Activated CD4-positive, CD25-positive, alpha-beta regulatory T cell (primary cell): ENCODE data around the gene RNF214.

Experiments
- DNase-seq, 4 experiments: peaks; one replicate each; lab custom pipeline; 2025; lab: John Stamatoyannopoulos, UW

The RNF214 gene

GRCh38 chr11:117282956-117283355, 50.5 kb downstream of the RNF214 start:
- no peak for DNase-seq

- DNase-seq: no peak
Observed at GRCh38 chr11:117284053-117284452, 51.6 kb downstream of the RNF214 start.

GRCh38 chr11:117286588-117286987, 54.1 kb downstream of the RNF214 start:
- DNase-seq: no peak

GRCh38 chr11:117287668-117288067, 55.2 kb downstream of the RNF214 start:
- no peak for DNase-seq

- no peak for DNase-seq
Observed at GRCh38 chr11:117289795-117290194, 57.3 kb downstream of the RNF214 start.

- DNase-seq: no peak
Observed at GRCh38 chr11:117290809-117291396, 58.4 kb downstream of the RNF214 start, which contains the start of gene BACE1-AS. BACE1-AS (plus strand) TSS chr11:117291346.

- no peak for DNase-seq
Observed at GRCh38 chr11:117292616-117293015, 60.1 kb downstream of the RNF214 start.

GRCh38 chr11:117295438-117296137, 63.1 kb downstream of the RNF214 start:
- DNase-seq: no peak

GRCh38 chr11:117296881-117297280, 64.4 kb downstream of the RNF214 start:
- DNase-seq: no peak

GRCh38 chr11:117298195-117298594, 65.7 kb downstream of the RNF214 start:
- no peak for DNase-seq

GRCh38 chr11:117299351-117300282, 67.1 kb downstream of the RNF214 start:
- DNase-seq: no peak

GRCh38 chr11:117300283-117300663, 67.8 kb downstream of the RNF214 start:
- no peak for DNase-seq

GRCh38 chr11:117300773-117301172, 68.3 kb downstream of the RNF214 start:
- no peak for DNase-seq

- no peak for DNase-seq
Observed at GRCh38 chr11:117302228-117302627, 69.8 kb downstream of the RNF214 start.

GRCh38 chr11:117303101-117303500, 70.6 kb downstream of the RNF214 start:
- no peak for DNase-seq

- DNase-seq: no peak
Observed at GRCh38 chr11:117303646-117304315, 71.3 kb downstream of the RNF214 start.

GRCh38 chr11:117305145-117305544, 72.7 kb downstream of the RNF214 start:
- DNase-seq: no peak

- DNase-seq: no peak
Observed at GRCh38 chr11:117309310-117309709, 76.8 kb downstream of the RNF214 start.

GRCh38 chr11:117313091-117313490, 80.6 kb downstream of the RNF214 start:
- no peak for DNase-seq

GRCh38 chr11:117313828-117314768, 81.6 kb downstream of the RNF214 start:
- DNase-seq: no peak

- DNase-seq: no peak
Observed at GRCh38 chr11:117314840-117315239, 82.4 kb downstream of the RNF214 start.
